Pancreas (tissue), 10 donors: Measurements from ENCODE around the gene ENDOU. TPM values are rescaled to one million over a fixed set of nuclear protein-coding genes. Genes with fewer than 3 reads are reported as not detected.

Experiments
- ATAC-seq, 4 donors: fragments of 200-7000 bp; cut with Tn5 transposase; one replicate each; pipeline versions ENCODE4 v1.8.0 to v1.9.1; 2020; ENCODE audit warnings: mild to moderate bottlenecking in 4 of 4, moderate library complexity in 4 of 4
- DNase-seq, 6 donors: peaks; one replicate each; pipeline ENCODE4 v3.0.0-alpha.2; 2020
- FAIRE-seq: peaks from 2 replicates; lab custom pipeline; 2012; peaks lifted over from hg19 to GRCh38; lab: Jason Lieb, UNC
- H3K27ac ChIP-seq, 4 donors: fragments of 200-600 bp; sonication (generic); 1 replicate in 3 of 4; 2 replicates in 1 of 4; pipeline versions ENCODE4 v1.5.0 to v1.8.0; 2020
- H3K27me3 ChIP-seq, 4 donors: fragments of 200-600 bp; one replicate each; pipeline ENCODE4 v1.8.0; 2021
- H3K36me3 ChIP-seq, 3 donors: fragments of 200-600 bp; sonication (generic) in 1 of 3; one replicate each; pipeline versions ENCODE4 v1.5.0 to v1.8.0; 2020 to 2021
- H3K4me1 ChIP-seq, 3 donors: fragments of 200-600 bp; one replicate each; pipeline ENCODE4 v1.8.0; 2021
- H3K4me3 ChIP-seq, 4 donors: fragments of 200-600 bp; sonication (generic) in 2 of 4; one replicate each; pipeline versions ENCODE4 v1.5.0 to v1.8.0; 2020 to 2021
- H3K9me3 ChIP-seq, 4 donors: fragments of 200-600 bp; one replicate each; pipeline ENCODE4 v1.8.0; 2021
- WGBS, 2 donors: extraction: QIAGEN DNeasy Blood & Tissue Kit; methylation state at CpG; one replicate each; pipeline ENCODE4 v1.1.7; 2013; 5-methylcytosine and 5-hydroxymethylcytosine counted together
- intact Hi-C, 3 donors: fragments of 100-400 bp; cut with DNase I; formaldehyde crosslinking; loops; one replicate each; pipeline versions ENCODE4 v1.11.1 to v1.14.2; 2022
- polyA plus RNA-seq, 2 donors: library from polyadenylated mRNA; stranded (reverse); fragments of 200-250 nt; gene quantifications; one replicate each; pipeline ENCODE4 v1.2.3, GENCODE V29; 2013
- total RNA-seq, 6 donors: library from RNA; stranded (reverse); fragmentation: NEBNext Ultra II Directional in 4 of 6; extraction: Animal tissue kit (Norgen Biotek cat#: 25700) in 4 of 6; gene quantifications; one replicate each; pipeline versions ENCODE4 v1.2.1 to v1.2.4, GENCODE V29; 2021 to 2023
- TF ChIP-seq, protein P1 (sequence below), 4 donors: fragments of 200-600 bp; sonication (generic) in 3 of 4; IDR thresholded peaks; one replicate each; pipeline versions ENCODE4 v1.5.0 to v1.8.0; 2021; ENCODE audit warnings: antibody characterized with exemption in 4 of 4
- donor health status: healthy with polysubstance abuse.
- donor health status: DM: no; HTN: no; CAD: no; lungs with moderate emphysema.
- donor health status: DM: no; HTN: no; CAD: no.
- donor health status: control.
- donor health status: control.
- donor health status: Bipolar disorder and iron deficiency.
- donor health status: DM: yes; HTN: yes; CAD: no.
- donor health status: DM: no; HTN: no; CAD: no.
- donor health status: DM: no; HTN: no; CAD: no.
- donor health status: DM: yes; HTN: yes; CAD: no.

The ENDOU gene
- total and polyA plus RNA-seq, 8 donors: 0.11 to 0.23 (median 0.20) TPM; not detected in 5

DNA sequence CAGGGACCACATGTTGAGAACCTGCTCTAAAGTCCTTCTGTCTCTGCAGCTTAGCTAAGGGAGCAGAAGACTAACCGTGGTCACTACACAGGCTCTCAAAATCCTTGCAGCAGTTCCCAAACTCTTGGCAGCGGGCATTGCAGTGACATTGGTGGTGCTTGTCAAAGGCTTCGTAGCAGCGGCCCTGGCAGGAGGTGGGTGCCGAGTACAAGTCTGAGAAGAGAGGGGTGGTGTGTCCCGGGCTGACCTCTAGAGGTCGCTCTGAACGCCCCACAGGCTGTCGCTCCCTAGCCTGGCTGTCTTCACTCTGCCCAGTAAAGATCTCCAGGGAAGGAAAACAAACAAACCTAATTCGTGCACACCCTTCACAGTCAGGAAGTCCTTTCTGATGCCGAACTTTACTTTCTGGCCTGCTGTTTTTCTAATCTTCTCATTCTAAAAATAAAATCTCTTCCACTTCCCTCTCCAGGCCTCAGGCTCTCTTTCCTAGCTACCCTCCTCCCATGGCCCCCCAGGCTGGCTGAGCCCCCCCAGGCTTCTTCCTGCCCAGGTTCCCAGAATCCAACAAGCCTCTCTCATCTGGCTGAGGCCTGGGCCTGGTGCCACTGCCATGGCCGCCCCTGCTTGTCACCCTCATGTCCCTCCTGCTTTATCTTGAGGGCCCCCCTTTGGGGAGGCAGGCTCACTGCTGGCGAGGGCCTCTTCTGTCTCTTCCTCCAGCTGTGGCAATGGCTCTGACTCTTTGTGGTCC is 7.7 kb downstream of the ENDOU start:
- ATAC-seq (peak; percentile 89 to 93 (median 91)), FAIRE-seq (no peak), DNase-seq (peak; percentile 68 to 84 (median 76))
- H3K4me3 ChIP-seq: no peak overlapping the region
- no peaks in the 10 kb centered on the region for H3K36me3 ChIP-seq
- intact Hi-C loops: loop anchor here in 2 of 3 donors (5.0 to 10.0 kb wide), 3 partner anchors 57 to 120 kb away; partner anchors contain the start of gene SLC48A1 (in 1 of the 2)
- no peaks in the 10 kb centered on the region for H3K27me3 ChIP-seq
- no peaks in the 10 kb centered on the region for H3K9me3 ChIP-seq
- peaks cover 0 to 20% (median 0%) of the 10 kb centered on the region in 3 donors for H3K4me1 ChIP-seq
- WGBS, 2 donors: 12 to 13% methylated on average over 13 of the region's 13 CpGs
- peak overlapping the region; percentile 33 to 72 (median 42) for H3K27ac ChIP-seq
- TF ChIP-seq, protein P1, sequence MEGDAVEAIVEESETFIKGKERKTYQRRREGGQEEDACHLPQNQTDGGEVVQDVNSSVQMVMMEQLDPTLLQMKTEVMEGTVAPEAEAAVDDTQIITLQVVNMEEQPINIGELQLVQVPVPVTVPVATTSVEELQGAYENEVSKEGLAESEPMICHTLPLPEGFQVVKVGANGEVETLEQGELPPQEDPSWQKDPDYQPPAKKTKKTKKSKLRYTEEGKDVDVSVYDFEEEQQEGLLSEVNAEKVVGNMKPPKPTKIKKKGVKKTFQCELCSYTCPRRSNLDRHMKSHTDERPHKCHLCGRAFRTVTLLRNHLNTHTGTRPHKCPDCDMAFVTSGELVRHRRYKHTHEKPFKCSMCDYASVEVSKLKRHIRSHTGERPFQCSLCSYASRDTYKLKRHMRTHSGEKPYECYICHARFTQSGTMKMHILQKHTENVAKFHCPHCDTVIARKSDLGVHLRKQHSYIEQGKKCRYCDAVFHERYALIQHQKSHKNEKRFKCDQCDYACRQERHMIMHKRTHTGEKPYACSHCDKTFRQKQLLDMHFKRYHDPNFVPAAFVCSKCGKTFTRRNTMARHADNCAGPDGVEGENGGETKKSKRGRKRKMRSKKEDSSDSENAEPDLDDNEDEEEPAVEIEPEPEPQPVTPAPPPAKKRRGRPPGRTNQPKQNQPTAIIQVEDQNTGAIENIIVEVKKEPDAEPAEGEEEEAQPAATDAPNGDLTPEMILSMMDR (IDR thresholded peaks at IDR 0.05): peak; percentile 67 to 70 (median 68)

DNA sequence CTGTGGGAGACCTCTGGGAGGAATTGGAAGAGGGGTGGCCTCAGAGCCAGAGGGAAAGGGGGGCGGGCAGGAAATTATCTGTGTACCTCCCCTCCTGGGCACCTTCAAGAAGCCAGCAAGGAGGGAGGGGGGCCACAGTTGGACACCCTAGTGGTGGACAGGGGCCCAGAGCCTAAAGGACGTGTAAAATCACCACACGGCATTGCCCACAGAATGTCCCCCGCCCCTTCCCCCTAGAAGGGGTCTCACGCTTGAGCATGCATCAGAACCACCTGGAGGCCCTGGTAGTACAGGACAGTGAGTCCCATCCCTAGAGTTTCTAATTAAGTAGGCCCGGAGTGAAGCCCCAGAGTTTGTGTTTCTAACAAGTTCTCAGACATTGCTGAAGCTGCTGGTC is 8.2 kb downstream of the ENDOU start:
- Histone ChIP-seq H3K27me3 (no peaks in the 10 kb centered on the region), H3K36me3 (no peaks in the 10 kb centered on the region), H3K9me3 (no peaks in the 10 kb centered on the region), H3K27ac (peak overlapping the region in 2 of 4 donors; percentile 50 to 72), H3K4me3 (no peak overlapping the region), H3K4me1 (peaks cover 0 to 20% (median 0%) of the 10 kb centered on the region in 3 donors)
- WGBS, 2 donors: 67 to 77% methylated on average over 5 to 6 of the region's 6 CpGs
- DNase-seq: no peak
- TF ChIP-seq, protein P1 (IDR thresholded peaks at IDR 0.05): no peak
- ATAC-seq: no peak
- no peak for FAIRE-seq
- intact Hi-C loops: loop anchor here in 2 of 3 donors (5.0 to 10.0 kb wide), 3 partner anchors 58 to 120 kb away; partner anchors contain the start of gene SLC48A1 (in 1 of the 2)

DNA sequence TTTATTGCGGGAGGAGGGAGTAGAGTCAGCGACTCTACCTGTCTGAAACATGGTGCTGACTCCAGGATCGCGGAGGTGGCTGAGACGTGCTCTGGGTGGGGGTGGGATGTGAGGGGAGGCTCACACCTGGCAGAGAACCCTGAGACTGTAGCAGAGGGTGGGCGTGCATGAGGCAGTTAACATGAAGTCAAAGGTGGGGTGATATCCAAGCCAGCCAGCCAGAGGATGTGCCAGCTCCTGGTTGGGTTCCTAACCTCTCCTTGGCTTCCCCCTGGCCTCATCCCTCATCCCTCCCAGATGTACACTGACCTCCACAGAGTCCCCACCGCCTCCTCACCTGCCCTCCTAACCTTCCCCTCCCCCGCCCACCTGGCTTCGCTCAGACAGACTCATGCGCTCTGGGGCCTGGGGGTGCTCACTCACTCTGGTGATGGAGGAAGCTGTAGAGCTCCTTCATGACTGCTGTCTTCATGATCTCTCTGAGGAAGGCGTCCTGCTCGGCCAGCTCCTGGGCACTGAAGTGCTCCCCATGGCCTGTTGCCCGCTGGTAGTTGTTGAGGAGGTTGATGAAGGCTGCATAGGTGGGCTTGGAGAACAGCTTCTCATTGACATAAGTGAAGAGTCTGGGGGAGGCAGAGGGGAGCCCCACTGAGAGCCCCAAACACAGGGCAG is 9.3 kb downstream of the ENDOU start:
- Histone ChIP-seq H3K9me3 (no peaks in the 10 kb centered on the region), H3K27ac (peak overlapping the region in 2 of 4 donors; percentile 2 to 46), H3K4me1 (peaks cover 0 to 20% (median 0%) of the 10 kb centered on the region in 3 donors), H3K36me3 (no peaks in the 10 kb centered on the region), H3K27me3 (no peaks in the 10 kb centered on the region), H3K4me3 (no peak overlapping the region)
- TF ChIP-seq, protein P1 (IDR thresholded peaks at IDR 0.05): no peak
- no peak for DNase-seq
- WGBS, 2 donors: 70 to 74% methylated on average over 13 of the region's 13 CpGs
- FAIRE-seq: no peak
- intact Hi-C loops: loop anchor here in 2 of 3 donors (5.0 to 10.0 kb wide), 3 partner anchors 59 to 121 kb away; partner anchors contain the start of gene SLC48A1 (in 1 of the 2)
- no peak for ATAC-seq

DNA sequence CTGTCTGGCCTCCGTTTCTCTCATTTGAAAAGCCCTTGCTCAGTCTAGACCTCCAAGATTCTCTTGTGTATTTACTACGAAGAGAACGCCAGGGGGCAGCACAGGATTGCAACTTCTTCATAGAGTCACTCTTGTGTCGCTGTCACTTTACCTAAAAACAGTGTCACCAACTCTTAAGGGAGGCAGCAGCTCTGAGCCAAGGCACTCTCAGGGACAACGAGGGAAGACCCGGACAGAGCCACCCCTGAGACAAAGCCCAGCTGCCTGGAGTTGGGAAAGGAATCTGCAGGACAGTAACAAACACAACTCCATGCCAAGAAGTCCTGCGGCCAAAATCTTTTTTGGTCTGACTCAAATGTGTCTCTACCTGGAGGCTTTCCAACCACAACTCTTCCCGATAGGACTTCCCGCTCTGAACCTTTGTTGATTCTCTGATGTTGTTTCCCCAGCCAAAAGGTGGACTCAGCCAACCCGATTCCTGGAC is 9.9 kb downstream of the ENDOU start:
- TF ChIP-seq, protein P1 (IDR thresholded peaks at IDR 0.05): peak; percentile 49 to 74 (median 62)
- H3K4me3 ChIP-seq: no peak overlapping the region
- H3K9me3 ChIP-seq: no peaks in the 10 kb centered on the region
- H3K27ac ChIP-seq: peak overlapping the region in 2 of 4 donors; percentile 2 to 46
- no peaks in the 10 kb centered on the region for H3K27me3 ChIP-seq
- H3K36me3 ChIP-seq: no peaks in the 10 kb centered on the region
- ATAC-seq (peak; percentile 69 to 86 (median 84)), DNase-seq (peak in 4 of 6 donors; percentile 64 to 75 (median 70)), FAIRE-seq (no peak)
- H3K4me1 ChIP-seq: peaks cover 0 to 20% (median 0%) of the 10 kb centered on the region in 3 donors
- intact Hi-C loops: loop anchor here in 2 of 3 donors (5.0 to 10.0 kb wide), 3 partner anchors 59 to 122 kb away; partner anchors contain the start of gene SLC48A1 (in 1 of the 2)
- WGBS, 2 donors: 7 to 8% methylated on average over 10 of the region's 10 CpGs
